GM23338 (cell line): ENCODE data around the gene CHN2. TPM values are rescaled to one million over a fixed set of nuclear protein-coding genes. Genes with fewer than 3 reads are reported as not detected.

Experiments
- ATAC-seq: fragments of 200-7000 bp; cut with Tn5 transposase; 3 replicates; pipeline ENCODE4 v1.9.1; 2020
- DNase-seq: peaks from one replicate; pipeline ENCODE4 v3.0.0-alpha.2; 2015; ENCODE audit warnings: low spot score
- H2AFZ ChIP-seq: fragments of 200-600 bp; sonication (generic); 2 replicates; pipeline ENCODE4 v1.8.0; 2016; ENCODE audit warnings: antibody characterized with exemption, mild to moderate bottlenecking, moderate library complexity
- H3F3A ChIP-seq: fragments of 200-600 bp; sonication (generic); replicated peaks from 2 replicates; pipeline ENCODE4 v1.8.0; 2017; ENCODE audit warnings: antibody characterized with exemption, mixed run types, low read depth
- H3K27ac ChIP-seq: fragments of 200-600 bp; sonication (generic); 2 replicates; pipeline ENCODE4 v1.6.1; 2016; ENCODE audit warnings: low read depth
- H3K27me3 ChIP-seq: fragments of 200-600 bp; sonication (generic); 2 replicates; pipeline ENCODE4 v1.8.0; 2016; ENCODE audit warnings: mild to moderate bottlenecking, mixed run types, moderate library complexity; ENCODE audit not compliant: insufficient read depth
- H3K36me3 ChIP-seq: fragments of 200-600 bp; sonication (generic); 2 replicates; pipeline ENCODE4 v1.8.0; 2016; ENCODE audit warnings: mild to moderate bottlenecking; ENCODE audit not compliant: insufficient read depth
- H3K4me1 ChIP-seq: fragments of 200-600 bp; sonication (generic); 2 replicates; pipeline ENCODE4 v1.8.0; 2016; ENCODE audit warnings: mild to moderate bottlenecking, moderate library complexity; ENCODE audit not compliant: insufficient read depth
- H3K4me2 ChIP-seq: fragments of 200-600 bp; sonication (generic); 2 replicates; pipeline ENCODE4 v1.7.1; 2017; ENCODE audit warnings: mixed run types
- H3K4me3 ChIP-seq: fragments of 200-600 bp; sonication (generic); 2 replicates; pipeline ENCODE4 v1.6.1; 2016; ENCODE audit warnings: mixed run types
- H3K79me2 ChIP-seq: fragments of 200-600 bp; sonication (generic); replicated peaks from 2 replicates; pipeline ENCODE4 v1.8.0; 2017; ENCODE audit warnings: mild to moderate bottlenecking; ENCODE audit not compliant: insufficient read depth
- H3K9me2 ChIP-seq: fragments of 200-600 bp; sonication (generic); 2 replicates; pipeline ENCODE4 v1.8.0; 2017; ENCODE audit not compliant: insufficient read depth
- H4K20me1 ChIP-seq: fragments of 200-600 bp; sonication (generic); replicated peaks from 2 replicates; pipeline ENCODE4 v1.8.0; 2017; ENCODE audit warnings: mild to moderate bottlenecking; ENCODE audit not compliant: insufficient read depth
- H3K27ac Mint-ChIP-seq: 2 replicates; pipeline ENCODE4 v1.8.0; 2020; ENCODE audit warnings: inconsistent platforms, mild to moderate bottlenecking, moderate library complexity, mixed read lengths
- H3K27me3 Mint-ChIP-seq: 3 replicates; pipeline ENCODE4 v1.8.0; 2022; ENCODE audit warnings: low read depth, mild to moderate bottlenecking, moderate library complexity, mixed read lengths, inconsistent platforms; ENCODE audit not compliant: insufficient read depth, poor library complexity
- H3K36me3 Mint-ChIP-seq: 3 replicates; pipeline ENCODE4 v1.8.0; 2021; ENCODE audit warnings: low read depth, mild to moderate bottlenecking, inconsistent platforms, moderate library complexity, mixed read lengths
- H3K4me1 Mint-ChIP-seq: 3 replicates; pipeline ENCODE4 v1.8.0; 2020; ENCODE audit warnings: mild to moderate bottlenecking, inconsistent platforms, mixed read lengths
- H3K4me3 Mint-ChIP-seq: 3 replicates; pipeline ENCODE4 v1.8.0; 2021; ENCODE audit warnings: moderate library complexity, mild to moderate bottlenecking, inconsistent platforms, mixed read lengths
- H3K9me3 Mint-ChIP-seq: 3 replicates; pipeline ENCODE4 v1.8.0; 2020; ENCODE audit warnings: moderate library complexity, mild to moderate bottlenecking, inconsistent platforms, mixed read lengths
- CREB1 ChIP-seq: fragments of 250-450 bp; sonication (Bioruptor Pico); IDR thresholded peaks from 2 replicates; pipeline ENCODE4 v1.5.0; 2020; ENCODE audit warnings: low read depth, mild to moderate bottlenecking, moderate library complexity
- CTCF ChIP-seq, 2 experiments: fragments of 200-600 bp in 1 of 2; sonication (generic) in 1 of 2; conservative IDR thresholded peaks; 2 replicates each; pipeline versions ENCODE4 v1.5.1 to v1.6.1; 2016 to 2017; ENCODE audit warnings: antibody characterized with exemption in 2 of 2, low read depth in 2 of 2, mild to moderate bottlenecking in 2 of 2, moderate library complexity in 1 of 2
- EZH2 ChIP-seq: fragments of 200-600 bp; sonication (generic); IDR thresholded peaks from one replicate; pipeline ENCODE4 v1.8.0; 2017; ENCODE audit warnings: antibody characterized with exemption, mild to moderate bottlenecking, low read depth; ENCODE audit not compliant: unreplicated experiment
- JUNB ChIP-seq: IDR thresholded peaks from one replicate; pipeline ENCODE4 v1.6.1; 2016; ENCODE audit warnings: antibody characterized with exemption; ENCODE audit not compliant: unreplicated experiment
- REST ChIP-seq: IDR thresholded peaks from one replicate; pipeline ENCODE4 v1.6.1; 2018; ENCODE audit warnings: antibody characterized with exemption; ENCODE audit not compliant: unreplicated experiment
- STAT1 ChIP-seq: IDR thresholded peaks from one replicate; pipeline ENCODE4 v1.6.1; 2016; ENCODE audit warnings: antibody characterized with exemption; ENCODE audit not compliant: unreplicated experiment
- ZNF114 ChIP-seq: fragments of 250-450 bp; sonication (Bioruptor Pico); IDR thresholded peaks from 2 replicates; pipeline ENCODE4 v1.5.0; 2020; ENCODE audit warnings: mild to moderate bottlenecking, moderate library complexity
- ZNF462 ChIP-seq: fragments of 250-450 bp; sonication (Bioruptor Pico); IDR thresholded peaks from 2 replicates; pipeline ENCODE4 v1.5.0; 2020; ENCODE audit warnings: mild to moderate bottlenecking, moderate library complexity
- polyA plus RNA-seq: library from polyadenylated mRNA; unstranded; fragments of >200 nt; fragmentation: Nextera tagmentation; extraction: Ambion mirVana; gene quantifications from 2 replicates; pipeline ENCODE4 v1.2.1, GENCODE V29; 2016
- total RNA-seq: library from RNA; depleted of rRNA; stranded (reverse); fragments of >200 nt; shearing (Covaris generic); gene quantifications from 2 replicates; pipeline ENCODE4 v1.2.3, GENCODE V29; 2014

Gene CHN2
- total and polyA plus RNA-seq, 2 experiments from 2014 or later: 6.1 to 7.5 TPM

- TF ChIP-seq CTCF (conservative IDR thresholded peaks at IDR 0.05; ENCODE audit: low read depth in 2 of 2) (no peak), ZNF114 (CRISPR knock-in tag) (no peak), EZH2 (no peak)
These were observed 225.4 kb downstream of the CHN2 start (continued) for GRCh38 chr7:29420011-29420410.

GRCh38 chr7:29421010-29421956 lies 226.7 kb downstream of the CHN2 start:
- Histone ChIP-seq H3K27ac (no peak overlapping the region), H3K79me2 (no peaks in the 10 kb centered on the region), H3K36me3 (no peaks in the 10 kb centered on the region), H3K4me1 (no peaks in the 10 kb centered on the region), H2AFZ (no peak overlapping the region), H3F3A (no peaks in the 10 kb centered on the region), H3K9me2 (no peaks in the 10 kb centered on the region), H4K20me1 (no peaks in the 10 kb centered on the region), H3K4me2 (no peak overlapping the region), H3K4me3 (no peak overlapping the region), H3K27me3 (no peaks in the 10 kb centered on the region)
- DNase-seq (no peak), ATAC-seq (no peak)
- Mint-ChIP-seq H3K4me1 (peaks cover 14% of the 10 kb centered on the region), H3K27me3 (no peaks in the 10 kb centered on the region), H3K4me3 (no peak overlapping the region), H3K36me3 (no peaks in the 10 kb centered on the region), H3K27ac (no peak overlapping the region), H3K9me3 (no peaks in the 10 kb centered on the region)
- TF ChIP-seq JUNB: no peak
- no peak for TF ChIP-seq ZNF462
- TF ChIP-seq STAT1: no peak
- TF ChIP-seq ZNF114 (CRISPR knock-in tag): no peak
- no peak for TF ChIP-seq REST
- TF ChIP-seq CREB1 (CRISPR knock-in tag): no peak
